ENCODE results near the gene ARHGEF12.

DNA sequence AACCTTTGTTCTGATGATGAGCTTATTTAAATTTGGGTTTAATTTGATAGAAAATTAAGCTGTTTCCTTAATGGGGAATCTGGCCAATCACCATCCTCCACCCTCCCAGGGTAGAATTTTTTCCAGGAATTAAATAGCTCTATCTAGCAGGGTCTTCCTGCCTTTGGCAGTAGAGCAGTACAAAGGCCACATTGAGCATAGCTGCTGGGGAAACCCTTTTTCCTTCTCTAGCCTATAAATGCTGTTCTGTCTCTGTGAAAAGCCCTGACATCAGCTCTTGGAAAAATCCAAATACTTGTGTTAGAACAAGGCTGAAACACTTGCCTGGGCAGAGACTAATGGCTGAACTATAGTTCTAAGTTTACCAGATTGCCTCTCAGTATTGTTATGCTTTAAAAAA, 55.1 kb downstream of the ARHGEF12 start:
- TF ChIP-seq, protein P1, sequence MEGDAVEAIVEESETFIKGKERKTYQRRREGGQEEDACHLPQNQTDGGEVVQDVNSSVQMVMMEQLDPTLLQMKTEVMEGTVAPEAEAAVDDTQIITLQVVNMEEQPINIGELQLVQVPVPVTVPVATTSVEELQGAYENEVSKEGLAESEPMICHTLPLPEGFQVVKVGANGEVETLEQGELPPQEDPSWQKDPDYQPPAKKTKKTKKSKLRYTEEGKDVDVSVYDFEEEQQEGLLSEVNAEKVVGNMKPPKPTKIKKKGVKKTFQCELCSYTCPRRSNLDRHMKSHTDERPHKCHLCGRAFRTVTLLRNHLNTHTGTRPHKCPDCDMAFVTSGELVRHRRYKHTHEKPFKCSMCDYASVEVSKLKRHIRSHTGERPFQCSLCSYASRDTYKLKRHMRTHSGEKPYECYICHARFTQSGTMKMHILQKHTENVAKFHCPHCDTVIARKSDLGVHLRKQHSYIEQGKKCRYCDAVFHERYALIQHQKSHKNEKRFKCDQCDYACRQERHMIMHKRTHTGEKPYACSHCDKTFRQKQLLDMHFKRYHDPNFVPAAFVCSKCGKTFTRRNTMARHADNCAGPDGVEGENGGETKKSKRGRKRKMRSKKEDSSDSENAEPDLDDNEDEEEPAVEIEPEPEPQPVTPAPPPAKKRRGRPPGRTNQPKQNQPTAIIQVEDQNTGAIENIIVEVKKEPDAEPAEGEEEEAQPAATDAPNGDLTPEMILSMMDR (IDR thresholded peaks at IDR 0.05) = no peak
- TF ChIP-seq POLR2A (IDR thresholded peaks at IDR 0.05) = no peak

Measured in uterus (tissue), 2 donors.